GM21576 (cell line): ENCODE data around the gene AP2S1.
"Not testable (repeated sequence)": the region's sequence is repeated elsewhere in the genome, so short reads cannot be mapped to it uniquely, and the experiment has no call there.

Experiments used
- ATAC-seq: cut with Tn5 transposase; IDR thresholded peaks from one replicate; pipeline ENCODE4 v1.9.1; 2021; ENCODE audit warnings: mild to moderate bottlenecking, moderate library complexity; ENCODE audit not compliant: unreplicated experiment

Gene AP2S1

GRCh38 chr19:46868025-46868802, 17.6 kb upstream of the AP2S1 start:
- ATAC-seq, result no peak

GRCh38 chr19:46867170-46867569, 16.5 kb upstream of the AP2S1 start:
- no peak for ATAC-seq

GRCh38 chr19:46866407-46867136, 15.9 kb upstream of the AP2S1 start:
- no peak for ATAC-seq

- ATAC-seq, result no peak
These were observed 13.4 kb upstream of the AP2S1 start for GRCh38 chr19:46863818-46864629.

GRCh38 chr19:46862974-46863632, 12.5 kb upstream of the AP2S1 start:
- ATAC-seq, result no peak

- ATAC-seq, result no peak
These were observed 11.8 kb upstream of the AP2S1 start for GRCh38 chr19:46862503-46862834.

- ATAC-seq, result no peak
These were observed 11.3 kb upstream of the AP2S1 start for GRCh38 chr19:46861691-46862502.

GRCh38 chr19:46860846-46861690, 10.4 kb upstream of the AP2S1 start, which contains the start of gene ARHGAP35:
ARHGAP35 (plus strand) TSS chr19:46860997; CDS start chr19:46918676, 57,679 bp downstream.
- ATAC-seq, result no peak

- peak; percentile 66 for ATAC-seq
These were observed 9.6 kb upstream of the AP2S1 start for GRCh38 chr19:46860125-46860845.

- ATAC-seq, result no peak
These were observed 9.0 kb upstream of the AP2S1 start for GRCh38 chr19:46859637-46860124.

- ATAC-seq, result peak; percentile 44
These were observed 5.7 kb upstream of the AP2S1 start for GRCh38 chr19:46856062-46857022.

- ATAC-seq, result not testable (repeated sequence)
These were observed 4.1 kb upstream of the AP2S1 start for GRCh38 chr19:46854698-46855097.

GRCh38 chr19:46852830-46853229, 2.2 kb upstream of the AP2S1 start:
- no peak for ATAC-seq

- no peak for ATAC-seq
These were observed 1.0 kb downstream of the AP2S1 start for GRCh38 chr19:46849610-46850009.

- no peak for ATAC-seq
These were observed 2.3 kb downstream of the AP2S1 start for GRCh38 chr19:46848389-46848788.

- no peak for ATAC-seq
These were observed 3.1 kb downstream of the AP2S1 start for GRCh38 chr19:46847528-46847927.

GRCh38 chr19:46845959-46846459, 4.6 kb downstream of the AP2S1 start:
- ATAC-seq, result no peak
